8988T (cell line): ENCODE data around the gene LRRC3C.
"Not testable (repeated sequence)": the region's sequence is repeated elsewhere in the genome, so short reads cannot be mapped to it uniquely, and the experiment has no call there.

Experiments used
- DNase-seq: peaks from one replicate; pipeline ENCODE4 v3.0.0; 2011

The LRRC3C gene

DNA sequence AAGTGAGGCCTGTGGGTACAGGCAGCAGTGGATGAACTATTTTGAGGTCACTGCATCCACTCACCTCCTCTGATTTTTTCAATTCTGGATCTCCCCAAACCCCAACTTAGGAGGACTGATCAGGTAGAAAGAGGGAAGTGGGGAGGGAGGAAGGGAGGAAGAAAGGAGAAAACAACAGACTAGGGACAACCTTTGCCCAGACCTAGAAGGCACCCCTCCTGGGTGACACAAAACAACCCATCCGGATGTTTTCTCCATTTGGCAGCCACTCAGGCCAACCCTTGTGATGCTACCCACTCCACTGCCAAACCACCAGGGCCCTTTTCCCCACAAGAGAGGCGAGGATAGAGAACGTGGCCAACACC lies 2.9 kb upstream of the LRRC3C start:
- DNase-seq, result no peak

DNA sequence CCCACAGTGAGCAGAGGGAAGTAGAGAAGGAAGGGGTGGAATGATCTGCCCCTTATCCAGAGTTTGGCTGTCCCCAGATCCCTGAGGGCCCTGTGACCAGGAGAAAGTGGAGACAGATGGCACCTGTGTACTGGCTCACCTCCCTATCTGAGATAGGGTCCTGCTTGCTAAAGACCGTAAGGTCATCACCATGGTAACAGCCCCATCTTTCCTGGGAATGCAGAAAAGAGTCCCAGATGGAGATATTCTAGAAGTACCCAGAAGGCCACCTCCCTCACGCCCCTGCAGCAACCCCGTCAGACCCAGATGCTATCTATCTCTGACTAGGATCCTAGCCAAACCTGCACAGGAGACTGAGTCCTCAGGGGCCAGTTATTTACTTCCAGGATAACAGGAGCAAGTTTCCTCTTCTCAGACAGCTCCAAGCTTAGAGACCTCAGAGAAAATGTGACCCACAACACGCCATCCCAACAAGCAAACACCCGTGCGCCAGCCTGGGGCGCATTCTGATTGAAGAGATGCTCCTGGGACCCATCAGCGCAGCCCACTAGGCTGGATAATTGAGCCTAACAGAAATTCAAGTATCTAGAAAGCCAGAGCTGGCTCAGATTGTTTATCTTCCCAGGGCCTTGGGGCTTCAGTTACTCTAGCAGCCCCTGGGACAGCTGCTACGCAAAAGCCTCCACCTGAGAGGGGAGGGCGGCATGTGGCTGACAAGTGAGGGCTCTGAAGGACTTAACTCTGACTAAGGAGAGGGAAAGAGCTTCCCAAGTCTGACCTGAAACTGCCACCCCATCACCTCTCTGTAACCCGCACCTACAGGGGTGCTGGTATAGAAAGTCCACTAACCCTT lies 2.0 kb upstream of the LRRC3C start:
- DNase-seq, result no peak

DNA sequence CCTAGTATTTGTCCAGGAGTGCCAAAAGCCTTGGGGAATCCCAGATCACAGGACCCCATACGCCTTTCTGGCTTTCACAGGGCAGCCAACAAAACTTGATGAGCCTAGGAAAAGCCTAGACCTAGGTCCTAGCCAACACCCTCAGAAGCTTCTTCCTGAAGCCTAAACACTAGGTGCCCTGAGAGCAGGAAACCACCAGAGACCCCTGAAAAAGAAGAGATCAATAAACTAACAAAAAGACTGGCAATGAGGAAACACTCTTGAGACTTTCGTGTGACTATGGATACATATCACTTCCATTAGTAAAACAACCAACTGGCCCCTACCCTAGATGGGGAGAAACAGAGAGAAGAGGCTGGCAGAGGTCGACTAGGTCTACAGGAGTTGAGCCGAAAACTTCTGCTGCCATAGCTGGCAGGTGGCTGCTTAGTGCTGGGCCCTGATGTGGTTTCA lies 1.4 kb upstream of the LRRC3C start:
- no peak for DNase-seq

DNA sequence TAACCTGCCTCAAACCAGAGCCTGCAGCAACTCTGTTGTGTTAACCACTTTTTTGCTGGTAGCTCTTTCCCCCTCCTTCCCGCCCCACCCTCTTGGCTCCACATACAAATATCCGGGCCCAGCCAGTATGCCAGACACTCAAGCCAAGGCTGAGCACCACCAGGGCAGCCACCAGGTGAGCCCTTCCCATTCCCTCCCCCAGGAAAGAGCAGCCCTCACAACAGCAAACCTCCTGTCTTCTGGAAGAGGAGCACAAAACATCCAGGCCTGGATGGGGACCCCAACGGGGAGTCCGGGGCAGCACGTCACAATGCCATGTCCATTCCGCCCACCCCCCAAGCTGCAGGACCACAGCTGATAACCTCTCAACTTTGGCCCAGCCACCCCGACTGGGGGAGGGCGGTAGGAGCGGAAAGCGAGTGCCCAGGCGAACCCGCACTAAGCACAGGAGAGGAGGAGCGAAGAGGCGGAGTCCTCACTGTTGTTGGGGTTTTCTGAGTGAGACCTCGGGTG lies 888 bp upstream of the LRRC3C start:
- DNase-seq, result no peak

DNA sequence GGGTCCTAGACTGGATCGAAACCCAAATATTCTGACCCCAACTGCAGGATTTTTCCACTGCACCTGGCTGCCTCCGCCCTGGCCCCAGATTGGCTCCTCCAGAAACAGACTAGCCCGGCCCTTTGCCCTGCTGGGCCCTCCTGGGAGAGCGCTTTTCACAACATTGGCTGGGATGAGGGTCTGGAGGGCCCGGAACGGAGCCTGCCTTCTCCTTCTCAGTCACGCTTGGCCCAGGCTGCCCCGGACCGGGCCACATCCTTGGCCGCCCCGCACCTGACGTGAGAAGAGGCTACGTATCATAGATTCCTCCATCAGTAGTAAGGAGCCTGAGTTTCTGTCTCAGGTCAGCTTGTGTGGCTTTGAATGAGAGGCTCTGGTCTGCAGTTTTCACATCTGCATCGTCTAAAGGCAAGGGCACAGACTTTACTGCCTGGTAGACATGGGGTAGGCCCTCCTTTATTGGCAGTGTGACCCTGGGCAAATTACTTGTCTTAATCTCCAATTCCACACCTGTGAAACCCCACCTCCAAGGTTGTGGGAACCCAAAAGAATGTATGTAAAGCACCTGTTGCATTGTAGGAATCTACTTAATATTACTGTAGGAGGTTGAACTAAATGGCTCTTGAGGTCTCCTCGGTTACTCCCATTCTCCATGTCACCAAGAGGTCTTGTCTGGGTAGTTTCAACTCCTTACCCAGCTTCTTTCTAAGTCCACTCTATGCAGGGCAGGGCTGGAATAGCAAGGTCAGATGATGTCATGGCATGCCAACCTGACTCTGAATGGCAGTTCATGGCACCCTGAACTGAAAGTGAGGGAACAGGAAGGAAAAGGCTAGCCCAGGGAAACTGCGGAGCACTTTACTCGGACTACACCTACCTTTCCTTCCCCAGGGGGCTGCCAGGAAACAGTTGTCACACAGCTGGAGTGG lies 661 bp downstream of the LRRC3C start:
- peak; percentile 28 for DNase-seq

DNA sequence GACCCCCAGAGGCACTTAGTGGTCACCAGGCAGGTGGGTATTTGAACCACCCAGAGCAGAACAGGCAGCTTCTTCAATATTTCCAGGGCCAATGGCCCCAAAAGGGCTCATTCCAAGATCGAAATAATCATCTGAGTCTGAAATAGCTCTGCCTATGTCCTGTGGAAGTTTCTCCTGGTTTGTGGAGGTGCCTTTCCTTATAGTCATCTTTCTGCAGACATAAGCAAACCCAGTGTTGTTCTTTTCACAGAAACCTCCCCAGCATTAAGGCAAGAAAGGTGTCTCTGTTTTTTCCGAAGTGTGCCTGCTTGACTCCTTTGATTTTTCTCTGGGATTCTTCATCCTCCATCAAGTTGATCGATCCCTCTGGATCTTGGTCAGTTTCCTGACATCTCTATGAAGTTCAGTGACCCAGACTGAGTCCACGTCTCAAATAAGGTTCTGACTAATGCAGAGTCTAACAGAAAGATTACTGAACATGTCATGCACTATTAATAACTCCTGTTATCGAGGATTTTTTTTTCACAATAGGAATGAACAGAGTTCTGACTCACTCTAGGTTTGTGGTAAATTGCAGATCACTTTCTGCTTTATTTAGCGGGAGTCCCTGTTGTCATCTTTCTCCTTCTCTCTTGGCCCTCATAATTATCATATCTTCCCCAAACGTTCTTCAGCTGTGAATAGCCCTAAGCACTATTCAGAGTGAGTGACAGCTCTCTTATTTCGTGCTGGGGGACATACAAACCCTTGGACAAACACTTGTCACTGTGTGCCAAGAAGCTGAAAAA lies 1.5 kb downstream of the LRRC3C start:
- DNase-seq, result no peak

DNA sequence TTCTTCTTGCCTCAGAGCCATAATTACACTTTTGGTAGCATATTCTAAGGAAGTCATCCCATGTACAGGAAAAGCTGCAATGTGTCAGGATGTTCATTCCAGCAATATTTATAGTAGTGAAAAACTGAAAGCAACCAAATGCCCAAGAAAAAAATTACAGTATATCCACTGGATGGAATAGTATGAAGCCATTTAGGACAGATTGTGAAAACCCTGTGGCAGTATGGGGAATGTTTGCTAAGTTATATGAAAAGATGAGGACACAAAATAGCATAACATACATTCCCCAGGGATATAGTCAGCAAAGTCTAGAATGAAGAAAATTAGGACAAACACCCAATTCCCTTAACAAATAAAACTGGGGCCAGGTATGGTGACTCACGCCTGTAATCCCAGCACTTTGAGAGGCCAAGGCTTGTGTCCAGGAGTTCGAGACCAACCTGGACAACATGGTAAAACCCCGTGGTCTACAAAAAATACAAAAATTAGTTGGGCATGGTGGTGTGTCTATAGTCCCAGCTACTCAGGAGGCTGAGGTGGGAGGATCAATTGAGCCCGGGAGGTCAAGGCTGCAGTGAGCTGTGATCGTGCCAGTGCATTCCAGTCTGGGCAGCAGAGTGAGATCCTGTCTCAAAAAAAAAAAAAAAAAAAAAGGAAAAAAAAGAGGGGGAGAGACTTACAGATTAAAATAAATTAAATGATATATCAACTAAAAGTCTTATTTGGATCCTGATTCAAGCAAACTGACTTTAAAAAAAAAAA lies 2.3 kb downstream of the LRRC3C start:
- DNase-seq, result no peak

DNA sequence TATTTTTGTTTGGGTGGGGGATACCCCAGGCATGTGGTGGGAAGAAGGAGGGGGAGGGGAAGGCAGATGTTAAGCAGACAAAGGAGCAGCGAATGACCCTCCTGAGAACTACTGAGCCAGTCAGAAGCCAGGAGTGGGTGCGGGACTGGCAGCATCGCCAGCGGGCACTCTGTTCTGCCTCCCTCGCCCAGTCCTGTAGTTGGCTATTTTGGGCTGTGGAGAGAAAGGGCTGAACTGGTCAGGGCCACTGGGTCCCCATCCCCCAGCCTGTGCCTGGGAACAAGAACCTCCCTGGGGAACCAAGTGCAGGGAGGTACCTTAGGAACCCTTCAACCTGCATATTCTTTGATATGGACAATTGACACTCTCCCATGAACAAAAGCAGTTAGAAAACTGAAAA lies 6.4 kb downstream of the LRRC3C start:
- no peak for DNase-seq

DNA sequence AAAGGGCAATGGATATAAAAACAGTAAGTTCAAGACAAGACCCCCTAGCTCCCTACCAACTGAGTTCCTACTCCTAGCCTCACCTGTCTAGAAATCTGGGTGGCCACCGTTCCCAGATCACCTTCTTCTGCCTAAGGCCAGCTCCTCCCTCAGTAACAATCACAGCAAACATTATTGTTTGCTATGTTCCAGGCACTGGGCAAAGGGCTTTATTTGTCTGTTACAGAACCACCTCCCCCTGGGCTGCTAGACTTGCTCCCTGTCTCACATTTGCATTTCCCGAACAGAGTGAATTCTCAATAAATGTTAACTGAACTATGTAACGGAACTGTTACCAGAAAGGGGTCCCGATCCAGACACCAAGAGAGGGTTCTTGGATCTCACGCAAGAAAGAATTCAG lies 6.8 kb downstream of the LRRC3C start:
- DNase-seq, result no peak

DNA sequence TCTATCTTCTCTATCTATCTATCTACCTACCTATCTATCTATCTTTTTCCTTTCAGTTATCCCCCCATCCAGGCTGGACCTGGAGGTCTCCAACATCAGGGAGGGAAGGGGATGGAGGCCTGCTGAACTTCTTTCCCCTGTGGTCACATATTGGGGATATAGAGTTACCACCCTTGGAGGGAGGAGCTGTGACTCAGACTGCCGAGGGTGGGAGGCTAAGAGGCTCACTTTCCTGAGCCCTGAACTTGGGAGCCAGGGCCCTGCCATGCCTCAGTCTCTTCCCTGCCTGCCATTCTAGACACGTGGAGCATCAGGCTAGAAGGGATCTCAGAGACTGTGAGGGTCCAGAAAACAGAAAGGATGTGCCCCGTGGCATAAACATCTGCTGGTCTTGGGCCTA lies 8.4 kb downstream of the LRRC3C start:
- no peak for DNase-seq

DNA sequence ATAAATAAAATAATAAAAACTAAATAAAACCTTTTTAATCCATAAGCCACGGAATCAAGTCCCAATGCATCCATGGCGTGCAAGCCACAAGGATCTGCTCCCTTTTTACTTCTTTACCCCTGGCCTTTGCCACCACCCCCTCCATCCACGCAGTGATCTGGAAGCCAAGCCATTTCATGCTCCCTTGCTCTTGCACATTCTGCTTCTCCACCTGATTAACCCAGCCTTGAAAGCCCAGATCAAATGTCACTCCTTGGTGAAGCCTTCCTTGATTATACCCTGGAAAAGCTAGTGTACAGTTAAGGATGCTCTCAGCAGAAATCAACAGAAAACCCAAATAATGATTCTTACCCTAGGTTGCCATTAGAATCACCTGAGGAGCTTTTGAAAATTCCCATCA lies 9.9 kb downstream of the LRRC3C start:
- no peak for DNase-seq

DNA sequence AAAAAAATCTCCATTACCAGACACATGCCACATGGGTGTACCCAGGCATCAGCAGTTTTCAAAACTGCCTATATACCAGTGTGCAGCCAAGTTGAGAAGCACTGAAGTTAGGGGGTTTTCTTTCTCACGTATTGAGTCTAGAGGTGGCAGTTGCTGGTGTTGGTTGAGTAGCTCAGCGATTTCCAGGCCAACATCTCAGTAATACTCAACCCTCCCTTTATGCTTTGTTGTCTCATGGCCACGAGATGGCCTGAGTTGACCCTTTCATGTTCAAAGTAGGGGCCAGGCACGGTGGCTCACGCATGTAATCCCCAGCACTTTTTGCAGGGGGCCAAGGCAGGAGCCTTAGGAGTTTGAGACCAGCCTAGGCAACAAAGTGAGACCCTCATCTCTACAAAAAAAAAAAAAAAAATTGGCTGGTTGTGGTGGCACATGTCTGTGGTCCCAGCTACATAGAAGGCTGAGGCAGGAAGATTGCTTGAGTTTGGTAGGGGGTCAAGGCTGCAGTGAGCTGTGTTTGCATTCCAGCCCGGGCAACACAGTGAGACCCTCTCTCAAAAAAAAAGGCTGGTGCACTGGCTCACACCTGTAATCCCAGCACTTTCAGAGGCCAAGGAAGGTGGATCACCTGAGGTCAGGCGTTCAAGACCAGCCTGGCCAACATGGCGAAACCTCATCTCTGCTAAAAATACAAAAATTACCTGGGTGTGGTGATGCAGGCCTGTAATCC lies 10.8 kb downstream of the LRRC3C start:
- no peak for DNase-seq

DNA sequence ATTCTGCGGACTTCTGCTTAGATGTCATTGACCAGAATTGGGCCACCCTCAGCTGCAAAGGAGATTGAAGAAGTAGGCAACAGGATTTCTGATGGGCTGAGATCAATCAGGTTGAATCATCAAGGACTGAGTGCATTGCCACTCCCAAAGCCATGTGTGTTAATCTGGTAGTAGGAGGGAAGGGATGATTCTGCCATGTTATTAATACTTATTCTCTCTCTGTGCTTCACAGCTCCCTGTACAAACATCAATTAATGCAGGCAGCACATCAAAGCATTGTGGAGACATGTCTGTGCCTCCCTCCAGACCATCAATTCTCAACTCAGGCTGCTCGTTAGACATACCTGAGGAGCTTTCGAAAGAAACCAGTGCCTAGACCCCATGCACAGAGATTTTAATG lies 11.6 kb downstream of the LRRC3C start:
- DNase-seq, result no peak

DNA sequence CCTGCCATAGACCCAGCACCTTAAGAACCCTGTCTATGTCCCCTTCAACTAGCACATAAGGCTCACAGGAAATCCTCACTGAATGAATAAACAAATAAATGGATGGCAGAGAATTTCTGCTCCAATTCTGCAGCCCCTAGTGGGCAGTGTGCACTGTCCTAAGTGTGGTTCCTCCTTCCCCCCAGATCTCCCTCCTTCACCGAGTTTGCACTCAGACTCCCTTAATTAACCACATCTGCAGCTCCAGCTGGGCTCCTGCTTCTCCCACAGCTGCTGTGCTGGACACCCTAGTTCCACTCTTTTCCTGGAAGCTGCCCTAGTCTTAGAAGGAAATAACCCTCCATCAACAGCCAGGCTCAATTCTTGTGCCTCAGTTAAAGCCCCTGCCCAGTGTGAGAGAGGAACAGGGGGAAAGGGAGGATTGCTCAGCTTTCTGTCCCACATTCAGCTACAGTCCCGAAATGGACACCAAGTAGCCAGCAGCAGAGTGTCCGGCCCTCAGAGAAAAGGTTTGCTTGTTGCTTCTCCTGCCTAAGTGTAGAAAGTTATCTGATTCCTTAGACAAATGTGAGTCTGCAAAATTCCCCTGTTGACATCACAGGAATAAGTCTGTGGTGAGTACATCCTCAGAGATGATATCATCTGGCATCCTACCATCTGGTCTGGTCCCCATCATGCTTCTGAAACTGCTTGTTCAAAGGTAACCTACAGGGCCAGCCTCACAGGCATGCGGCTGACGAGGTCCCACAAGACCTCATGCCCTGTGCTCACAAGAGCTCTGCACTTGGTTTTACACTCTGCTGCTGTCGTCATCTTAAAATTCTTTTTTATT lies 12.3 kb downstream of the LRRC3C start:
- DNase-seq, result no peak

DNA sequence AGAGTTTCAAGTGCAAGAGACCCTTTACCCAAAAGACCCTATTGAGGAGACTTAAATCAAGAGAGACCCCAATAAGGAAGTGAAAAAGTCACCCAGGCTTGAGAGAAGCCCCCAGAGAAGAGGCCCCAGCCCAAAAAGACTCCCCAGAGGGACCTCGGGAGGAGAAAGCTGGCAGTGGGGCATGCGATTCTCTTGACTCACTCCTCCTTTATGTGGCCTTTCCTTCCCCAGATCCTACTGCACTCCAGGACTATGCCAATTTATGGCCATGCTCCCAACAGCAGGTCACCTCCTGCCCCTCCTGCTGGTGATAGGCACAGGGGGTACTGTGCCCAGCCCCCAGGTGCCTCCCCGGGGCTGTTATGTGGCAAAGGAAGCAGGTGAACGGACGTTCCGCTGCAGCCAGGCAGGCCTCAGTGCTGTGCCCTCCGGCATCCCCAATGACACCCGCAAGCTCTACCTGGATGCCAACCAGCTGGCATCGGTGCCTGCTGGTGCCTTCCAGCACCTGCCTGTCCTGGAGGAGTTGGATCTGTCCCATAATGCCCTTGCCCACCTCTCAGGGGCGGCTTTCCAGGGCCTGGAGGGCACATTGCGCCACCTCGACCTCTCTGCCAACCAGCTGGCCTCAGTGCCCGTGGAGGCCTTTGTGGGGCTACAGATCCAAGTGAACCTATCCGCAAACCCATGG lies 16.3 kb downstream of the LRRC3C start:
- no peak for DNase-seq

DNA sequence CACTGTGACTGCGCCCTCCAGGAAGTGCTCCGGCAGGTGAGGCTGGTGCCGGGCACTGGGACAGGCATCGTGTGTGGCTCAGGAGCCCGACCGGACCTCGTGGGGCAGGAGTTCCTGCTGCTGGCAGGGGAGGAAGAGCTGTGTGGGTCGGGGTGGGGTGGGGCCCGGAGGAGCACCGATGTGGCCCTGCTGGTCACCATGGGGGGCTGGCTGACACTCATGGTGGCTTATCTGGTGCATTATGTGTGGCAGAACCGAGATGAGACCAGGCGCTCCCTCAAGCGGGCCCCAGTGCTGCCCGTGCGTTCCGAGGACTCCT lies 16.8 kb downstream of the LRRC3C start:
- no peak for DNase-seq

DNA sequence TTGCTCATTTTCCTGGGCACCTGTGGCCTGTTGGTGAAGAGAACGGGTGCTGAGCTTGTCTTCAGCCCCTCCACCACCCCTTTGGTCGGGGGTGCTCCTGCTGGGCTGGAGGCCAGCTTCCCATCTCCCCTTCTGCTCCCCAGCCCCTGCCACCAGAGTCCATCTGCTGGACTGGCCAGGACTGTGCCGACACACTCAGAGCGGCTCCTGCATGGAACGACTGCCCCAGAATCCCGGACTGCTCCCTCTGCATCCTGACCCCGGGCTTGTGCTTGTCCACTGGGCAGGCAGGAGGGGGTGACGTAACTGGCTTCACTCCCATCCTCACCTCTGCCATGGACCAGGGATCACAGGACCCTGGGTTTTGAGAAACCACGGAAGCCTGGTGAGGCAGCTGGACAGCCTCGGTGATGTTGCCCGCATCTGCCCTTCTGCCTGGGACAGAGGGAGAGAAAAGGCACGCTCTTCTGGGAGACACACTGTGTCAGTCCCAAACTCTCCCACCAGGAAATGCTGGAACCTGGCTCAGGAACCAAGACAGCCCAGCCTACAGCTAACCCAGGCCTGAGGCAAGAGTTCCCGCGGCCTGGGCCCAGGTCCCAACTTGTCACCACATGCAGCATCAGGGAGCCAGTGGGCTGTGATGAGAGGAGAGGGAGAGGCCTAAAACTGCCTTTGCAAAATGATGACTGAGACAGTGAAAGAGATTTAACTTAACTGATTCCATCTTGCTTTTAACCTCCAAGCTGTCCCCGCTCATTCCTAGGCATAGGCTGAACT lies 19.2 kb downstream of the LRRC3C start:
- no peak for DNase-seq

DNA sequence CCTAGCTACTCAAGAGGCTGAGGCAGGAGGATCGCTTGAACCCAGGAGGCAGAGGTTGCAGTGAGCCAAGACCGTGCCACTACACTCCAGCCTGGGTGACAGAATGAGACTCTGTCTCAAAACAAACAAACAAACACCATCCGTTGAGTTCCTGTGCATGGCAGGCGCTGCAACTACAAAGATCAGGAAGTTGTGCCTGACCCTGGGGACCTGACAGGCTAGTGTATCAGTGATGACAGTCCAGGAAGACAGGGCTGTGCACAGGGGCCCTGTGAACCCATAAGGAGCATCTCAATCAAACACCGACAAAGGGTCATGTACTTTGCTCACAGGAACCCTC lies 20.9 kb downstream of the LRRC3C start:
- not testable (repeated sequence) for DNase-seq

DNA sequence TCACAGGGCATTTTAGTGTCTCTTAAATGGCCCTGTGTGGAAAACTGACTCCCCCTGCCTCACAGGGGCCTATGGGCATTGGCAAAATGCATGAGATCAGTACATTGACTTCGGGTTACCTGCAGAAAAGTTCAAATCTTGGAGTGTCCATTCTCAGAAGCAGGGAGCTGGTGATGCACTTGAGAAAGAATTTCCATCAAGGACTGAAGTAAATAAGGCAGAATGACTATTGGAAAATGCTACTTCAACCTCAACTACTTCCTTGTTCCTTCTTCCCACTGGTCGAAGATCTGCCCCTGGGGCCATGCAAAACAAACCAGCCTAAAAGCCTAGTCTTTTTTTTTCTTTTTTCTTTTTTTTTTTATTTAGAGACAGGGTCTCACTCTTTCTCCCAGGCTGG lies 21.5 kb downstream of the LRRC3C start:
- DNase-seq, result no peak
